ENCODE data around the gene MAPK6. TPM values are rescaled to one million over a fixed set of nuclear protein-coding genes. Genes with fewer than 3 reads are reported as not detected.

The MAPK6 gene
- total and polyA plus RNA-seq, 2 donors = 16.2 to 50.8 TPM

DNA sequence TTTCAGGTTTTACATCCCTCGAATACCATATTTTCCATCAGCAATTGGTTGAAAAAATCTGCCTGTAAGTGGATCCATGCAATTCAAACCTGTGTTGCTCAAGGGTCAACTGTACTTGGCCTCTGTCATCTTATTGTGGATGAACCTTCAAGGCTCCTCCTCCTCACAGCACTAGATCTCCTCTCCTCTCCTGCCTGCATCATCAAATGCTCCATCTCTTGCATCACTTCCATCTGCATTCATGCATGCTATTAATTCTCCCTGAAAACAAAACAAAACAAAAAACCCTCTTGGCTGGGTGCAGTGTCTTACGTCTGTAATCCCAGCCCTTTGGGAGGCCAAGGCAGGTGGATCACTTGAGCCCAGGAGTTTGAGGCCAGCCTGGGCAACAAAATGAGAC lies 83.4 kb downstream of the MAPK6 start:
- Histone ChIP-seq H3K4me3 (ENCODE audit: low read depth, low read length) (no peak overlapping the region), H3K4me1 (ENCODE audit: insufficient read depth) (no peaks in the 10 kb centered on the region), H3K27ac (ENCODE audit: low read depth) (no peak overlapping the region), H3K36me3 (ENCODE audit: insufficient read depth) (no peaks in the 10 kb centered on the region)
- WGBS = 79% methylated on average over 2 of the region's 2 CpGs
- no peak for DNase-seq (ENCODE audit: extremely low spot score)

DNA sequence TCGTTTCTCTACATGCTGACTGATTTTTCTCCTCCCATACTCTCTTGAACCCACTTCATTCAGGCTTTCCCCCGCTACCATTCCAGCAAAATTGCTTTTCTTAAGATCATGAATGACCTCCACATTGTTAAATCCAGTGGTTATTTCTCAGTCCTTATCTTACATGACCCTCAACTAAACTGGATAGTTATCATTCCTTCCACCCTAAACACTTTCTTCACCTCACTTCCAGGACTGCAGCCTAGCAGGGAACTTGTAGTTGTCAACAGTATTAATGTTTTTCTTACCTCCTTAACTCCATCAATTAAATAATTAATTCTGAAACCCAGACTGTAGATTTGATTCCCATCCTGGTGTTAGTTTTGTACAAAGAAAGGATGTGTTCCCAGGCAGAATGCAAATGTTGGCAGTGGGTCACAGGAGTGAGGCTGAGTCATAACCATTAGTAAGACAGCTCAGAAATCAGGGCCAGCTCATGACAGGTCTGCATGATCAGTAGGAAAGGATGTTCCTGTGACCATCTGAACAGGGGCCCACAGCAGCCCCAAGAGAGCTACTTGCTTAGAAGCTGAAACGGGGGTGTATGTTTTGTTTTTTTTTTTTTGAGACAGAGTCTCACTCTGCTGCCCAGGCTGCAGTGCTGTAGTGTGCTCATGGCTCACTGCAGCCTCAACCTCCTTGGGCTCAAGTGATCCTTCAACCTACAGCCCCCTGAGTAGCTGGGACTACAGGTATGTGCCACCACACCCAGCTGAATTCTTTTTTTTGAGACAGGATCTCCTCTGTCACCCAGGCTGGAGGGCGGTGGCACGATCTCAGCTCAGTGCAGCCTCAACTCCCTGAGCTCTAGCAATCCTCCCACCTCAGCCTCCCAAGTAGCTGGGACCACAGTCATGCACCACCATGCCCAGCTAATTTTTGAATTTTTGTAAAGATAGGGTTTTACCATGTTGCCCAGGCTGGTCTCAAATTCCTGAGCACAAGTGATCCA lies 84.5 kb downstream of the MAPK6 start:
- Histone ChIP-seq H3K4me1 (ENCODE audit: insufficient read depth) (no peaks in the 10 kb centered on the region), H3K36me3 (ENCODE audit: insufficient read depth) (no peaks in the 10 kb centered on the region), H3K27ac (ENCODE audit: low read depth) (no peak overlapping the region), H3K4me3 (ENCODE audit: low read depth, low read length) (no peak overlapping the region)
- DNase-seq (ENCODE audit: extremely low spot score) = no peak
- 61% methylated on average over 5 of the region's 5 CpGs for WGBS

DNA sequence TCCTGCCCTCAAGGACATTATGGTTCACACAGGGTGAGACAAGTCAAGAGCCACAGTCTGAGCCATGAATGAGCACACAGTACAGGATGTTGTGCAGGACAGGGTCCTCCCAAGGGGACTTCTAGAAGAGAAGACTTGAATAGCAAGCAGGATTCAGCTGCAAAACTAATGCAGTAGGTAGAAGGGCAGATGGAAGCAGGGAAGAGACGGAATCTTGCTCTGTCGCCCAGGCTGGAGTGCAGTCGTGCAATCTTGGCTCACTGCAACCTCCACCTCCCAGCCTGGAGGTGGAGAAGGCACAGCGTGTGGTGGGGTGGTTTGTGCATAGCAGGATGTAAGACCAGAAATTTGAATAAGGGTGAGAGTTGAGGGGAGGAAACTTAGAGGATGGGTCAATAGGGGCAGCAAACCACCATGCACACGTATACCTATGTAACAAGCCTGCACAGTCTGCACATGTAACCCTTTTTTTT lies 85.5 kb downstream of the MAPK6 start:
- H3K27ac ChIP-seq (ENCODE audit: low read depth) = no peak overlapping the region
- H3K4me3 ChIP-seq (ENCODE audit: low read depth, low read length) = no peak overlapping the region
- no peaks in the 10 kb centered on the region for H3K4me1 ChIP-seq (ENCODE audit: insufficient read depth)
- no peaks in the 10 kb centered on the region for H3K36me3 ChIP-seq (ENCODE audit: insufficient read depth)
- WGBS = 88% methylated on average over 5 of the region's 5 CpGs
- no peak for DNase-seq (ENCODE audit: extremely low spot score)

DNA sequence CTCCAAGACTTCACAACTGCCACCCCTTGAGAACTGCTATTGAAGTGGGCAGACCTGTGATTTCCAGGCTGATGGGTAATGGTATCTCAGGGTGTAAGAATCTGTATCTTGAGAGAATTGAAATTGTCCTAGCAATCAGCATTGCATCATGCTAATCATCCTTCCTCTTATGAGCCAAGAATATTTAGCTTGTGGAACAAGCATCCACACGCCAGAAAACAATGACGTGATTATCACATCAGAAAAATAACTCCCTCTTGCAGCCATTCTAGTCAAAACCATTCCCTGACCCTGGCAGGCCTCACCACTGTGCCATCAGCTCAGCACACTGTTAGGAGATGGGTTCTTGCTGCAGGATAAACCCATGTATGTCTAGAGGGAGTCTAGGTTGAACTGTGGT lies 86.8 kb downstream of the MAPK6 start:
- DNase-seq (ENCODE audit: extremely low spot score) = no peak
- H3K36me3 ChIP-seq (ENCODE audit: insufficient read depth) = no peaks in the 10 kb centered on the region
- H3K27ac ChIP-seq (ENCODE audit: low read depth) = no peak overlapping the region
- H3K4me3 ChIP-seq (ENCODE audit: low read depth, low read length) = no peak overlapping the region
- WGBS = 89% methylated on average over 2 of the region's 2 CpGs
- no peaks in the 10 kb centered on the region for H3K4me1 ChIP-seq (ENCODE audit: insufficient read depth)

DNA sequence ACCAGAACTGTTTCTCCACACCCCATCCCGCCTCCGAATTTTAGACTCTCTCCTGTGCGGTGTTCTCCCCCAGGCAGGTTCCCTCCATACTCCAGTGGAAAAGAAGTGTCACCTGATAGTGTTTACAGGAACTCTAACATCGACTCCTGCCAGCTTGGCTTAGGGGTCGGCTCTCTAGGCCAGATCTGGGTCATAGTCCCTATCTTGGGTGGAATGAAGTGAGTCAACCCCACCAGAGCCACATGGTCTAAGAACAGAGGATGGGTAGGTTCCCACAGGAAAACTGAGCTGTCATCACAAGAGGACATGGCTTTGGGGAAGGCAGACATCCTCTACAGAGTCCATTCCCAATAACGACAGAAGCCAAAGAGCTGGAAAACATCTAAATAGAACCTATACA lies 87.6 kb downstream of the MAPK6 start:
- no peaks in the 10 kb centered on the region for H3K36me3 ChIP-seq (ENCODE audit: insufficient read depth)
- WGBS = 83% methylated on average over 6 of the region's 6 CpGs
- H3K27ac ChIP-seq (ENCODE audit: low read depth) = no peak overlapping the region
- DNase-seq (ENCODE audit: extremely low spot score) = no peak
- no peaks in the 10 kb centered on the region for H3K4me1 ChIP-seq (ENCODE audit: insufficient read depth)
- no peak overlapping the region for H3K4me3 ChIP-seq (ENCODE audit: low read depth, low read length)

DNA sequence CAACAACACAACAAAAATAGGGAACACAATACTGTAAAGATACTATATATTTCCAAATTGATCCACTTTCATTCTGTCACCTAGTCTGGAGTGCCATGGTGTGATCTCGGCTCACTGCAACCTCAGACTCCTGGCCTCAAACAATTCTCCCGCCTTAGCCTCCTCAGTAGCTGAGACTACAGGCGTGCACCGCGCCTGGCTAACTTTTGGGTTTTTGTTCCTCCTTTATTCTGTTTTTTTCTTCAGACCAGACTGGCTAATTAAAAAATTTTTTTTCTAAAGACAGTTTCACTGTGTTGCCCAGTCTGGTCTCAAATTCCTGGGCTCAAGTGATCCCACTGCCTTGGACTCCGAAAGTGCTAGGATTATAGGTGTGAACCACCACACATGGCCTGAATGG lies 88.2 kb downstream of the MAPK6 start:
- WGBS = 95% methylated on average over 6 of the region's 6 CpGs
- Histone ChIP-seq H3K4me3 (ENCODE audit: low read depth, low read length) (no peak overlapping the region), H3K36me3 (ENCODE audit: insufficient read depth) (no peaks in the 10 kb centered on the region), H3K27ac (ENCODE audit: low read depth) (no peak overlapping the region), H3K4me1 (ENCODE audit: insufficient read depth) (no peaks in the 10 kb centered on the region)
- no peak for DNase-seq (ENCODE audit: extremely low spot score)

DNA sequence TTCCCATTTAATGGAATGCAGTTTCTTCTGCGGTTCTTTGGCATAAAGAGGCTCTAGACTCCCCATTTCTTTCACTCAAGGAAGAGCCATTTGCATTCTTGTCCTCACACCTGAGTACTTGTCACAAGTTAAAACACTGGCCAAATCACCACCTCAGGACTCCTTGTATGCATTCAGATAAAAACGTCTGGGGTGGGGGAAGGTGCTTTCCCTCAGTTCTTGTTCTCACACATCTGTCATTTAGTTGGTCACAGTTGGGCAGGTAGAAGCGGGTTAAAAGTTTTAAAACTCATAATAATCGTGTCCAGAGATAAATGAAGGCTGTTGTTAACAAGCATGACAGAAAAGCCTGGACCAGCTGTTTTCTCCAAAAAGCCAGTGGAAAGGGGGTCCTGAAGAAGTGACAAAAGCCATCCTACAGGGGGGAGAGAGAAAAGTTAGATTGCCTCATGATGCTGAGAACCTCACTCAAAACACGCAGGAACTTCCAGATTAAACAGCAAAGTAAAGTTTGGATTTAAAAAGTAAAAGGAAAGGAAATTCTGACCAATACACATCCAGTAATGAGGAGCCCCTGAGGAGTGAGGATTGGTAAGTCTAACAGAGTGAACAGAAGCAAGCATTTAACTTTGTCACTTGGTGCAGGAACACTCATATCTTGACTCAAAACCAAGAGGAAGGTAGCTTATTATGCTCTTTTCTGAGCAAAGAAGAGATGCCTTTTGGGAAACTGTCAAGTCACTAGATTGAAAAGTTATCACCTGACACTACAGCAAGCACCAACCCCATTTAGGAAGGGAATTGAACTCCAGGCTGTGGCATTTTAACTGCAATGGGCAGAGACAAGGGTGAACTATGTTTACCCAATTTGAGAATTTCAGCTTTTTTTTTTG lies 90.8 kb downstream of the MAPK6 start:
- Histone ChIP-seq H3K27ac (ENCODE audit: low read depth) (no peak overlapping the region), H3K4me1 (ENCODE audit: insufficient read depth) (no peaks in the 10 kb centered on the region), H3K36me3 (ENCODE audit: insufficient read depth) (no peaks in the 10 kb centered on the region), H3K4me3 (ENCODE audit: low read depth, low read length) (no peak overlapping the region)
- WGBS = 62% methylated on average over 5 of the region's 5 CpGs
- no peak for DNase-seq (ENCODE audit: extremely low spot score)

DNA sequence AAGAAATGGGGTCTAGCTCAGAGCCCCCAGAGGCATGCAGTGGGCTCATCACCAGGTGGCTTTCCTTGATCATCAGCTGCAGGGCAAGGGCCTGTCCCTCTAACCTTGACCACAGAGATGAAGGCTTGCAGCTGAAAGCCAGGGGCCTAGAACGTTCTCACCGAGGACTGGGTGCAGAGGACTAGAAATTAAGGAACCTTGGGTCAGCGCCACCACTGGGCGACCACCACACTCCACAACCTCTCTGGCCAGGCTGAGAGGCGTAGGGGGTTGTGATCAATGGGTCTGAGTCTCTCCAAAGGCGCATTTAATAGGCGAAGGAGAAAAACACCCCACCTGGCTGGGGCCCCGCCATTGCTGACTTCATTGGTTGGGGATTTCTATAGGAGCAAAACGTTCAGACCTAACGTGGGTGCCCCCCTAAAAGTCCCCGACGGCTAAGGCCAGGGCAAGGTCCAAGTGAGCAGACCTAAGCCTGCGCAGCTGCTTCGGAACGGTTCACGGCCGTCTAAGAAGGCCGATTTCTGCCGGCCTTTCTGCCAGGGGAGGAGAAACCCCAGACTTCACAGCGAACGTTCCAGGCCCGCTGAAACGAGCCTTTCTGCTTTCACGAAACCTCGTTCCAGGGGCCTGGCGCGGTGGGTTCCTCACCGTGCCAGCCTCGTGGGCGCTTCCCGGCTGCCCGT lies 92.6 kb downstream of the MAPK6 start:
- Histone ChIP-seq H3K4me1 (ENCODE audit: insufficient read depth) (no peaks in the 10 kb centered on the region), H3K4me3 (ENCODE audit: low read depth, low read length) (peak overlapping the region; percentile 35), H3K27ac (ENCODE audit: low read depth) (no peak overlapping the region), H3K36me3 (ENCODE audit: insufficient read depth) (no peaks in the 10 kb centered on the region)
- no peak for DNase-seq (ENCODE audit: extremely low spot score)
- WGBS = 43% methylated on average over 32 of the region's 32 CpGs

DNA sequence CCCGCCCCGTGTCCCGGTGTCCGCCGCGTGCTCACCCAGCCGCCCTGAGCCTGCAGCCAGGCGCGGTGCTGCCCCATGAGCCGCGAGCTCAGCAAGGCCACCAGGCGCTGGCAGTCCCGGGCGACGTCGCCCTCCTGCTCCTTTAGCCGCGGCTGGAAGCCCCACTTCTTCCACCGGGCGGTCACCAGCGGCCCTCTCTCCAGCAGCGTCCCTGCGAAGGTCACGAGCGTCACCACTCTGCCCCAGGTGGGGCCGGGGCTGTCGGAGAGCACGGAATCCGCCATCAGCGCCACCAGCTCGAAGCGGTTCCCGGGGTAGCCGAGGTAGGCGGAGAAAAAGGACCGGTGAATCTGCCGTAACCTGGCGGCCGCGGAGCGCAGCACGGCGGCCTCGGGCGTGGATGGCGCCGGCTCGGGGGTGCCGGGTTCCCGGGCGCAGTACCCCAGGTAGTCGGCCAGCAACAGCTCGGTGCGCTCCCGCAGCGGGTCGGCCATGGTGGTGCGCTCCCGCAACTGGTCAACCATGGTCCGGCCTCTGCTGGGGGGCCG lies 93.3 kb downstream of the MAPK6 start:
- WGBS = 1% methylated on average over 61 of the region's 61 CpGs
- no peak for DNase-seq (ENCODE audit: extremely low spot score)
- H3K36me3 ChIP-seq (ENCODE audit: insufficient read depth) = no peaks in the 10 kb centered on the region
- peak overlapping the region; percentile 35 for H3K4me3 ChIP-seq (ENCODE audit: low read depth, low read length)
- H3K27ac ChIP-seq (ENCODE audit: low read depth) = no peak overlapping the region
- H3K4me1 ChIP-seq (ENCODE audit: insufficient read depth) = no peaks in the 10 kb centered on the region

DNA sequence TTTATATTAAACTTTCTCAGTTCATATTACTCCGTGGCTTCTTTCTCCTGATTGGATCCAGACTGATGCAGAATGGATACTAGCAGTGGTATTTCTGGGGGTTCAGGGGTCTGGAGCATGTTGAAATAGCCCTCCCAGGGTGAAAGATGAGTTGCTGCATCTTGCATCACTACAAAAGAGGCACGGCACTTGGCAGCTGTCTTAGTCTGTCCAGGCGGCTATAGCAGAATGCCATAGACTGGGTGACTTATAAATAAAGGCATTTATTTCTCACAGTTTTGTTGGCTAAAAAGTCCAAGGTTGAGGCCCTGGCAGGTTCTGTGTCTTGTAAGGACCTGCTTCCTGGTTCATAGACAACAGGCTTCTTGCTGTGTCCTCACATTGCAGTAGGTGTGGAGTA lies 94.2 kb downstream of the MAPK6 start:
- Histone ChIP-seq H3K4me3 (ENCODE audit: low read depth, low read length) (no peak overlapping the region), H3K36me3 (ENCODE audit: insufficient read depth) (no peaks in the 10 kb centered on the region), H3K27ac (ENCODE audit: low read depth) (no peak overlapping the region), H3K4me1 (ENCODE audit: insufficient read depth) (no peaks in the 10 kb centered on the region)
- WGBS = 90% methylated on average over 3 of the region's 3 CpGs
- DNase-seq (ENCODE audit: extremely low spot score) = no peak

DNA sequence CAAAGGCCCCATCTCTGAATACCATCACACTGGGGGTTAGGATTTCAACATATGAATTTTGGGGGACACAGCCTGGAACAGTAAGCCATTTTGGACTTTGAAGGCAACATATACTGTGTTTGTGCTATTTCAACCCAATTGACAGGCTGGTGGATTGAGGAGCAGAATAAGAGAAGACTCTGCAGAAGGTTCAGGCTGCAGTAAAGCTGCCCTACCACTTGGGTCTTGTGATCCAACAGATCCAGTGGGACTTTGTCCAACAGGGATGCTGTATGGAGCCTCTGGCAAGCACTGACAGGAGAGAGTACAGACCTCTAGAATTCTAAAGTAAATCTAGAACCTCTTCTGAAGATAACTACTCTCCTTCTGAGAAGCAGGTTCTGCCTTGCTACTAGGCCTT lies 94.7 kb downstream of the MAPK6 start:
- Histone ChIP-seq H3K36me3 (ENCODE audit: insufficient read depth) (no peaks in the 10 kb centered on the region), H3K4me3 (ENCODE audit: low read depth, low read length) (no peak overlapping the region), H3K4me1 (ENCODE audit: insufficient read depth) (no peaks in the 10 kb centered on the region), H3K27ac (ENCODE audit: low read depth) (no peak overlapping the region)
- DNase-seq (ENCODE audit: extremely low spot score) = no peak

DNA sequence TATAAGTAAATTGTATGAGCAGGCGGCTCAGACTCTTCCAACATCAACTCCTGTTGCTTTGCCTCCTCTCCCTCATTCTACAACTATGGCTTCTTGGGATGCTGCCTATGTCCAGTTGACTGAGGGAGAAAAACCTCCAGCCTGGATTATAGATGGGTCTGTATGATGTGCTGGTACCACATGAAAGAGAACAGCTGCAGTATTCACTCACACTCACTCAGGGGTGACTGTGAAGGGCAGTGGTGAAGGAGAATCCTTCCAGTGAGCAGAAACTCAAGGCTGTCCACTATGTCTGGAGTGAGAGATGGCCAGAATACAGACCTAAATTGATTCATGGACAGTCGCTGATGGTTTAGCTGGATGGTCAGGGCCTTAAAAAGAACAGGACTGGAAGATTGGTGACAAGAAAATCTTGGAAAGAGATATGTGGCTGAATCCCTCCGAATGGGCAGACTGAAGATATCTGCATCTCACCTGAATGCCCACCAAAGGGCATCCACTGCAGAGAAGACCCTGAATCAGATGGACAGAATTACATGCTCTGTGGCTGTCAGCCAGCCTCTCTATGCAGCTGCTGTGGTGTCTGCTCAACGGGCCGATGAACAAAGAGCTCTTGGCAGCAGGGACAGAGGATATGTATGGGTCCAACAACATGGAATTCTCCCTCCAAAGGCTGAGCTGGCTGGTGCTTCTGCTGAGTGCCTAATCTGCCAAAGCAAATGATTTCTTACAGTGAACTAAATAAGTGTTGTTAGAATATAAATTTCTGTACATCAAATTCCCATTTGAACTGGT lies 95.4 kb downstream of the MAPK6 start:
- Histone ChIP-seq H3K4me3 (ENCODE audit: low read depth, low read length) (no peak overlapping the region), H3K4me1 (ENCODE audit: insufficient read depth) (no peaks in the 10 kb centered on the region), H3K27ac (ENCODE audit: low read depth) (no peak overlapping the region), H3K36me3 (ENCODE audit: insufficient read depth) (no peaks in the 10 kb centered on the region)
- DNase-seq (ENCODE audit: extremely low spot score) = no peak
- 68% methylated on average over 5 of the region's 5 CpGs for WGBS
